Measurements from ENCODE around the gene FGF8. TPM values are rescaled to one million over a fixed set of nuclear protein-coding genes. Genes with fewer than 3 reads are reported as not detected.

FGF8 gene
- total RNA-seq, 1 experiment from 2014 or later, result 14.3 TPM

GRCh38 chr10:101760510-101760909 lies 15.4 kb downstream of the FGF8 start:
- no peak overlapping the region for H4K5ac ChIP-seq (ENCODE audit: insufficient read length, low read depth, low read length)
- DNase-seq, result no peak
- no peak overlapping the region for H2BK20ac ChIP-seq (ENCODE audit: low read depth, low read length, poor library complexity, severe bottlenecking)
- H3K4me2 ChIP-seq (ENCODE audit: insufficient read depth, insufficient read length, low read length), result no peak overlapping the region
- no peak overlapping the region for H4K8ac ChIP-seq (replicated peaks; ENCODE audit: insufficient read length, low read depth, low read length)
- no peak overlapping the region for H3K56ac ChIP-seq (ENCODE audit: insufficient read length, low read depth, low read length)
- H2BK12ac ChIP-seq (ENCODE audit: insufficient read length, low read depth, low read length), result no peak overlapping the region
- no peak overlapping the region for H3K9ac ChIP-seq (ENCODE audit: extremely low read depth, insufficient read length, low read length)
- H3K27me3 Mint-ChIP-seq (ENCODE audit: low read depth), result peaks cover 26% of the 10 kb centered on the region
- no peak overlapping the region for H2BK120ac ChIP-seq (ENCODE audit: low read depth, low read length, poor library complexity, severe bottlenecking)
- H3K9me3 Mint-ChIP-seq, result no peaks in the 10 kb centered on the region; a peak in 1 of 5 replicates
- H3K27ac ChIP-seq (ENCODE audit: insufficient read length, low read depth, low read length), result no peak overlapping the region
- H2AK5ac ChIP-seq (ENCODE audit: insufficient read length, low read length), result no peak overlapping the region
- no peaks in the 10 kb centered on the region for H3K9me3 ChIP-seq (ENCODE audit: control insufficient read depth, low read depth, low read length)
- H4K91ac ChIP-seq (ENCODE audit: insufficient read length, low read depth, low read length), result no peak overlapping the region
- H3K27ac Mint-ChIP-seq, result no peak overlapping the region
- H3K4ac ChIP-seq (ENCODE audit: low read depth, low read length), result no peak overlapping the region
- no peaks in the 10 kb centered on the region for H4K20me1 ChIP-seq (ENCODE audit: control insufficient read depth, insufficient read depth, insufficient read length)
- no peak overlapping the region for H3K4me3 Mint-ChIP-seq
- H3K23ac ChIP-seq (ENCODE audit: insufficient read length, low read depth, low read length), result no peak overlapping the region
- H2BK5ac ChIP-seq (ENCODE audit: insufficient read length, low read length), result no peak overlapping the region
- peaks cover 12 to 25% of the 10 kb centered on the region in 2 experiments for H3K4me1 Mint-ChIP-seq
- no peak overlapping the region for H2AFZ ChIP-seq (ENCODE audit: low read length)
- WGBS (ENCODE audit: extremely low coverage, insufficient read length, low lambda C conversion rate), result no CpG with 5 or more reads among the region's 3 CpGs
- no peak overlapping the region for H3K18ac ChIP-seq (ENCODE audit: insufficient read length, low read depth, low read length)
- H3K27me3 ChIP-seq (ENCODE audit: insufficient read depth, low read length), result no peaks in the 10 kb centered on the region; the same call in 1 of the 2 replicates
- H3K4me1 ChIP-seq (ENCODE audit: insufficient read depth, low read length), result no peaks in the 10 kb centered on the region; the same call in 1 of the 2 replicates
- no peak overlapping the region for H3K14ac ChIP-seq (ENCODE audit: insufficient read depth, low read length)
- H3T11ph ChIP-seq (ENCODE audit: low read length), result no peak overlapping the region
- no peaks in the 10 kb centered on the region for H3K36me3 Mint-ChIP-seq (ENCODE audit: insufficient read depth in 1 of 3, low read depth in 3 of 3)
- no peaks in the 10 kb centered on the region for H3K79me1 ChIP-seq (ENCODE audit: insufficient read depth, low read depth, low read length, poor library complexity, severe bottlenecking)
- no peaks in the 10 kb centered on the region for H3K79me2 ChIP-seq (ENCODE audit: insufficient read depth, low read length)
- TF ChIP-seq, protein P1, sequence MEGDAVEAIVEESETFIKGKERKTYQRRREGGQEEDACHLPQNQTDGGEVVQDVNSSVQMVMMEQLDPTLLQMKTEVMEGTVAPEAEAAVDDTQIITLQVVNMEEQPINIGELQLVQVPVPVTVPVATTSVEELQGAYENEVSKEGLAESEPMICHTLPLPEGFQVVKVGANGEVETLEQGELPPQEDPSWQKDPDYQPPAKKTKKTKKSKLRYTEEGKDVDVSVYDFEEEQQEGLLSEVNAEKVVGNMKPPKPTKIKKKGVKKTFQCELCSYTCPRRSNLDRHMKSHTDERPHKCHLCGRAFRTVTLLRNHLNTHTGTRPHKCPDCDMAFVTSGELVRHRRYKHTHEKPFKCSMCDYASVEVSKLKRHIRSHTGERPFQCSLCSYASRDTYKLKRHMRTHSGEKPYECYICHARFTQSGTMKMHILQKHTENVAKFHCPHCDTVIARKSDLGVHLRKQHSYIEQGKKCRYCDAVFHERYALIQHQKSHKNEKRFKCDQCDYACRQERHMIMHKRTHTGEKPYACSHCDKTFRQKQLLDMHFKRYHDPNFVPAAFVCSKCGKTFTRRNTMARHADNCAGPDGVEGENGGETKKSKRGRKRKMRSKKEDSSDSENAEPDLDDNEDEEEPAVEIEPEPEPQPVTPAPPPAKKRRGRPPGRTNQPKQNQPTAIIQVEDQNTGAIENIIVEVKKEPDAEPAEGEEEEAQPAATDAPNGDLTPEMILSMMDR (conservative IDR thresholded peaks at IDR 0.05), result no peak
- H3K23me2 ChIP-seq (ENCODE audit: insufficient read length, low read depth, low read length, poor library complexity, severe bottlenecking), result no peaks in the 10 kb centered on the region
- no peak overlapping the region for H2BK15ac ChIP-seq (ENCODE audit: low read depth, low read length)
